ENCODE results near the gene SPOCD1.

Gene SPOCD1

DNA sequence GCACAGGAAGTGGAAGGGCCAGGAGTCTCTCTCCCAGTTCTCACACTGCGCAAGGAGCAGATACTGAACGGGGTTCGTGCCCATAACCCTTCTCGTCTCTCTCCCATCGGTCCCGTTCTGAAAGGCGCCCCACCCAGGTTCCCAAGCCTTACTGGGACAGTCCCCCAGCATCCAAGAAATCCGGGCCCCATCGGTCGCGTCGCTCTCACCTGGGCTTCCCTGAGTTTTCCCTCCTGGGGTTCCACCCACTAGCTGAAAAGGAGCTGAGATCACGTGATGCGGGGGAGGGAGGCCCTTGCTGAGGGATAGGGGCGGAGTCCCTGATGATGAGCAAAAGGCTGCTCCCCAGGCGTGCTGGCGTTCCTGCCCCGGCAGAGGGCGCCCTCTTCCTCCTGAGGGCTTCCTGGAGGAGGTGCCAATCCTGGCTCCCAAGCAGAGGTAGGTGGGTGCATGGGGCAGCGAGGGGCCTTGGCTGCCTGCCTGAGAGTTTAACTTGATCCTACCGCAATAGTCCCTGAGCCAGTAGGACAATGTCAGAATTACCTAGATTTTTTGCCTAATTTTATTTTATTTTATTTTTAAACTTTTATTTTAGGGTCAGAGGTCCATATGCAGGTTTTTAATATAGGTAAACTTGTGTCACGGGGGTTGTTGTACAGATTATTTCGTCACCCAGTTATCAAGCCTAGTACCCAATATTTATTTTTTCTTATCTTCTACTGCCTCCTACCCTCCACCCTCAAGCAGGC, at the start of gene SPOCD1:
Gene SPOCD1 (minus strand): TSS at position 271 of the 749 bp plus-strand sequence. CDS start 689 bp downstream, outside the sequence.
- intact Hi-C loops (cut with DNase I), result no loop called here
- DNase-seq, result peak in 4 of 10 donors; percentile 41 to 92 (median 65)

DNA sequence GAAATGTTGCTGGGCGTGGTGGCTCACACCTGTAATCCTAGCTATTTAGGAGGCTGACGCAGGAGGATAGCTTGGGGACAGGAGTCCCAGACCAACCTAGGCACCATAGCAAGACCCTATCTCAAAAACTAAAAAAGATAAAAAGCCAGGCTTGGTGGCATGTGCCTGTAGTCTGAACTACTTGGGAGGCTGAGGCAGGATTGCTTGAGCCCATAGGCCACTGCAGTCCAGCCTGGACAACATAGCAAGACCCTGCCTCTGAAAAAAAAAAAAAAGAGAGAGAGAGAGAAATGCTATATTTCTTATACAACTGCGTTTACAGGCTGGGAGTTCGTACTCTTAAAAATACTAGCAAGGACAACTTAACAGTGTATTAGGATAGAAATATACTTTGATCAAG, 46.2 kb upstream of the SPOCD1 start:
- no peak for DNase-seq

DNA sequence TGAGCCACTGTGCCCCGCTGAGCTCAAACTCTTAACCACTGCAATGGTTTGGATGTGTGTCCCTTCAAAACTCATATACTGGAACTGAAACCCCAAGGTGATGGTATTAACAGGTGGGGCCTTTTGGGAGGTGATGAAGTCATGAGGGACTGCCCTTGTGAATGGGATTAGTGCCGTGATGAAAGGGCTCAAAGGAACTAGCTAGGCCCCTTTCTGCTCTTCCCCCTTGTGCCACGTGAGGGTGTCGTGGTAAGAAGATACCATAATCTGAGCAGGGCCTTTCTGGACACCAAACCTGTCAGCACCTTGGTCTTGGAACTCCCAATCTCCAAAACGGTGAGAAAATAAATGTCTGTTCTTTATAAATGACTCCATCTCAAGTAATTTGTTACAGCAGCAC, 45.5 kb upstream of the SPOCD1 start:
- DNase-seq, result no peak
- intact Hi-C loops (cut with DNase I), result no loop called here

More for the DNA sequence above, 46.2 kb upstream of the SPOCD1 start:
- intact Hi-C loops (cut with DNase I), result no loop called here

DNA sequence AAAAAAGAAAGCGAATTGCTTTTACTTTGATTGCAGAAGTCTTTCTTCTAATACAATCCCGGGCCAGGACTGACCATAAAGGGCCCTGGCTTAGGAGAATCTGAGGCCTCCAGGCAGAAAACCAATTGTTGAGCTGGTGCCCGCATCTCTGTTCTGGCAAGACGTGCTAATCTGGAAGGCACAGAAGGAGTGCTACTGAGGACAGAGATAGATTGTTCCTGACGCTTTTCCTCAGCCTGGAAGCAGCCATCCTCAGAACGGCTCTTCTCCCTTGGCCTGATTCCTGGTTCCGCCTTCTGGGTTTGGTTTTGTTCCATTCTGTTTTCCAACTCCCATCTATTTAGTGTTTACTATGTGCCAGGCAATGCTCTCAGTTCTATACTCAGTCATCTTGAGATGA, 44.8 kb upstream of the SPOCD1 start:
- intact Hi-C loops (cut with DNase I), result no loop called here
- peak in 8 of 10 donors; percentile 24 to 89 (median 45) for DNase-seq

DNA sequence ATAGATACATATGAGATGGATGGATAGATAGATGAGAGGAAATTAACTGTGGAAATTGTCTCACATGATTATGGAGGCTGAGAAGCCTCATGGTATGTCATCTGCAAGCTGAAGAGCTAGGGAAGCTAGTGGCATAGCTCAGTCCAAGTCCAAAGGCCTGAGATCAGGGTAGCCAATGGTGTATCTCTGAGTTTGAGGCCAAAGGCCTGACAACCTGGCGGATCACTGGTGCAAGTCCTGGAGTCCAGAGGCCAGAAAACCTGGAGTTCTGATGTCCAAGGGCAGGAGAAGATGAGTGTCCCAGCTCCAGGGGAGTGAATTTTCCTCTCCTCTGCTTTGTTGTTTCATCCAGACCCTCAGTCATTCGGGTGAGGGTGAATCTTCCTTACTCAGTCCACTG, 43.9 kb upstream of the SPOCD1 start:
- intact Hi-C loops (cut with DNase I), result no loop called here
- no peak for DNase-seq

DNA sequence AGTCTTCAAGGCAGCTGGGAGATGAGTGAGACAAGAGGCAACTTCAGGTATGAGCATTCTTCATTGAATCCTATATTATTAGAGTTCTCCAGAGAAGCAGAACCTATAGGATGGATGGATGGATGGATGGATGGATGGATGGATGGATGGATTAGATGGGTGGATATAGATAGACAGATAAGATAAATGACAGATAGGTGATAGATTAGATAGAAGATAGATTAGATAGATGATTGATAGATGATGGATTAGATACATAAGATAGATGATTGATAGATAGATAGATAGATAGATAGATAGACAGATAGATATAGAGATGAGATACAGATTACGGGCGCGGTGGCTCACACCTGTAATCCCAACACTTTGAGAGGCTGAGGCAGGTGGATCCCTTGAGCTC, 43.2 kb upstream of the SPOCD1 start:
- DNase-seq, result no peak
- intact Hi-C loops (cut with DNase I), result no loop called here

DNA sequence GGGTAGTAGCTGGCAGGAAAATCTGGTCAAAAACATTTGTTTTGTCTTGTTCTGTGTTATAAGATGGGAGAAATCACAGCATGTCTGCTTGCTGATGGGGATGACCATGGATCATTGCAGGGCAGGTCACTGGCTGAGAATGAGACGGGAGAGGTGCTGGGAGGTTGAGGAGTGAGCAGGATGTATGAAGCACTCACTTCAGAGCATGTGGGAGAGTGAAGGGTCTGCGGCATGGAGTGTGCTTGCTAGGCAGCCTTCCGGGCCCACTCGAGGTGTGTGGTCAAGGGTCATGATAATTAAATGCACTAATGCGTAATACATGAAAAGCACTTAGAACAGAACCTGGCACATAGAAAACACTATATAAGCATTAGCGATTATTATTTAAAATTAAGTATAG, 42.0 kb upstream of the SPOCD1 start:
- intact Hi-C loops (cut with DNase I), result no loop called here

DNA sequence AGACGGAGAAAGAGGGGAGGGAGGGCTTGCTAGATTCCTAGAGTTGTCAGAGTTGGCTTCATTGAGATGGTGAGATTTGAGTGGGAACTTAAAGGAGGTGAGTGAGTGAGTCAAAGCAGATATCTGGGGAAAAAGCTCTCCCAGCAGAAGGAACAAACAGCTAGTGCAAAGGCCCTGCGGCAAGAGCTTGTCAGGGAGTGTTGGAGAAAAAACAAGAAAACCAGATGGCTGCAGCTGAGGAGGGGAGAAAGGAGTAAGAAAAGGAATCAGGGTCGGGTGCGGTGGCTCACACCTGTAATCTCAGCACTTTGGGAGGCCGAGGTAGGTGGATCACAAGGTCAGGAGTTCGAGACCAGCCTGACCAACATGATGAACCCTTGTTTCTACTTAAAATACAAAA, 40.3 kb upstream of the SPOCD1 start:
- no peak for DNase-seq
- intact Hi-C loops (cut with DNase I), result no loop called here

More for the DNA sequence above, 42.0 kb upstream of the SPOCD1 start:
- DNase-seq, result no peak

DNA sequence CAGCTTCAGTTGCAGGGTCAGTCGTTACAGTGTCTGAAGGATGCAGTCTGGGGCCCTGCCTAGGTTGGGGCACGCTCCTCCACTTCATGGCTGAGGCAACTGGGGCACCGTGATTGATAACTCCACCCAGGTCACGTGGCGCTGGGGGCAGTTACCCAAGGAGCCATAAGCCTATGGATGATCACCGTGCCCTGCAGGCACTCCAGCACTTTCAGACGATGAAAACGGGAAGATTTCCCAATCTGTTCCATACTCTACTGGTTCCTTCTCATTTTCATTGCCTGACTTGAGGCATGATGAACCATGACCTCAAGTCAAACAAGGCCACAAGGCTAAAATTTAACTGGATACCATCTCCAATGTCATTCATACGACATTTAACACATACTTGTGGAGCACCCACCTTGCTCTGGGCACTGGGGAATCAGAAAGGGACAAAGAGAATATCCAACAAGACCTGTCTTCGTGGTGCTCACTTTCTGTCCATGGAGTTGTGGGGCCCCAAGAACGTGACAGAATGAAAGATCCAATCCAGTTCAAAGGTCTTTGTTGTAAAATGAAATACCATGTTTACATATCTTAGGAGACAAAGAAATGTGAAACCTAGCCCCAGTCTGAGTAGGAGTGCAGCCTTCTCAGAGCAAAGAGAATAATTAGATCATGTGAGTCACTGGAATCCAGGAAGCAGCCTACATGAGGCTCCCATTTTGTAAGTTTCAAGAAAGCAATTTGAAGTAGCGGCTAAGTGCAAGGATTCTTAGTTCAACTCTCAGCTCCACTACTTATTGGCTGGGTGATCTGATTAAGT, 39.4 kb upstream of the SPOCD1 start:
- intact Hi-C loops (cut with DNase I), result no loop called here
- DNase-seq, result no peak

DNA sequence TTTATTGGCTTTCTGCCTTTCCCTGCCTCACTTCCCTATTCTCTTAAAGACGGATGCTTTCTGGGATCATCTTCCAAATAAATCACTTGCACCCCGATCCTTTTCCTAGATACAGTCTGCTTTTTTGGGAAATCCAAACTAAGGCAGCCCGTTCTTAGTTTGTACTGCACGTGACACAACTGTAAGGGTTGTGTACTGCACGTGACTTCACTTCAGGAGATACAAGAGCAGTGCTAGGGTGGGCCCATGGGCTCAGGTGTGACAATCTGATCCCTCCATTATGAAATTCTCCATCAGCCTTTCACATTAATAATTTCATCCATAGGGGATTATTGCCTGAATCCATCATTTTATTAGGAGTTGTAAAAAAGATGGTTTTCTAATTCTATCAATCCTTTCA, 33.8 kb upstream of the SPOCD1 start:
- DNase-seq, result no peak
- intact Hi-C loops (cut with DNase I), result loop anchor here (10.0 kb wide), 1 partner anchor 85 kb away; the partner anchor contains the start of gene PTP4A2

DNA sequence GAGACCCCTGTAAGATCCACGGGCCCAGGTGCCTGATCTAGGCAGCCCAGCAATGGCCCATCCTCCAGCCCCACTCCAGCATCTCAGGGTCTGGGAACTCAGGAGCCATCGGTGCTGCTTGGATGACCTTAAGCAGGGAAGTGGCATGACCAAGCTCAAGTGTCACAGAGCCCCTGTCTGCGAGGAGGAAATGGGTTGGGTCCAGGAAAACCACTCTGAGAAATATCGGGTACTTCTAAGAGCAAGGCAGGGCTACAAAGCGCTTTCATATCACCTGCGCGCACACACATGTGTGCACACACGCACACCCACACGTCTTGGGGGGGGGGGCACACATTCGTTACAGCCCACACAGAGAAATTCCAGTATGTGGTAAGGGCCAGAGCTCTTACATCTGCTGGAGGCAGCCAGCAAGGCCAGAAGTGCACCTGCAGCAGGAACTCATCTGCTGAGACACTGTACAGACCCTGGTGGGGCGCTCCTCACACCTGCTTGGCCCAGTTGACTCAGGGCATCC, 32.6 kb upstream of the SPOCD1 start:
- intact Hi-C loops (cut with DNase I), result loop anchor here (10.0 kb wide), 1 partner anchor 86 kb away; the partner anchor contains the start of gene PTP4A2
- DNase-seq, result no peak

DNA sequence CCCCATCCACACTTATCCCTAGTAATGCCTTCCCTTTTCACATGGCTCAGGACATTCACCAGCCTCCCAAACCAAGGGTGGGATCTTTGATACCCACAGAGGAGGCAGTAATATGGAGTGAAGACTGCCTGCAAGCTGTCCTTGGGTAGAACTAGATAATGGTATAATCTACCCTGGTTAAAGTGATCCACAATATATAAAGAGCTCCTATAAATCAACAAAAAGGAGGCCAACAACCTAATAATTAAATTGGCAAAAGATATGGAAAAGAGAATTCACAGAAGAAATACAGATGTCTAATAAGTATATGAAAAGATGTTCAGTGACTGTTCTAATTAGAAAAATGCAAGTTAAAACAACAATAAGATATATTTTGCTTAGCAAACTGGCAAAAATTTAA, 30.7 kb upstream of the SPOCD1 start:
- intact Hi-C loops (cut with DNase I), result loop anchor here (10.0 kb wide), 1 partner anchor 88 kb away; the partner anchor contains the start of gene PTP4A2
- no peak for DNase-seq

DNA sequence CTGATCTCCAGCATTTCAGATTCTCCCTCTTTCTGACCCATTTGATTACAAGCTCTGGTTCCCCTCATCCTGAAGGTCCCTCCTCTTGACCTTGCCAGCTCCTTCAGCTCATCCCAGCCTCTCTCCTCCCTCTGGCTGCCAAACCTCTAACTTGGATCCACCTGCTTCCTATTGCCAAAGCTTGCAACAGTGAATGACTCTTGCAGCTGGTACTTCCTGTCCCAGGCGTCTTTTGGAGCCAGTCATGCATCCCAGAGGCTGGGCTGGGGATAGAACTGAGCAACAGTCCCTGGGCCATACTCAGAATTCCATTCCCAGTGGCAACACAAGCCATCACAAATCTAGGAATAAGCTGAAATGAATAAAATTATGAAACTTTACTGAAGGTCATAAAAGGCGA, 27.7 kb upstream of the SPOCD1 start:
- DNase-seq, result peak in 5 of 10 donors; percentile 12 to 85 (median 38)
- intact Hi-C loops (cut with DNase I), result loop anchor here (10.0 kb wide), 1 partner anchor 91 kb away; the partner anchor contains the start of gene PTP4A2

DNA sequence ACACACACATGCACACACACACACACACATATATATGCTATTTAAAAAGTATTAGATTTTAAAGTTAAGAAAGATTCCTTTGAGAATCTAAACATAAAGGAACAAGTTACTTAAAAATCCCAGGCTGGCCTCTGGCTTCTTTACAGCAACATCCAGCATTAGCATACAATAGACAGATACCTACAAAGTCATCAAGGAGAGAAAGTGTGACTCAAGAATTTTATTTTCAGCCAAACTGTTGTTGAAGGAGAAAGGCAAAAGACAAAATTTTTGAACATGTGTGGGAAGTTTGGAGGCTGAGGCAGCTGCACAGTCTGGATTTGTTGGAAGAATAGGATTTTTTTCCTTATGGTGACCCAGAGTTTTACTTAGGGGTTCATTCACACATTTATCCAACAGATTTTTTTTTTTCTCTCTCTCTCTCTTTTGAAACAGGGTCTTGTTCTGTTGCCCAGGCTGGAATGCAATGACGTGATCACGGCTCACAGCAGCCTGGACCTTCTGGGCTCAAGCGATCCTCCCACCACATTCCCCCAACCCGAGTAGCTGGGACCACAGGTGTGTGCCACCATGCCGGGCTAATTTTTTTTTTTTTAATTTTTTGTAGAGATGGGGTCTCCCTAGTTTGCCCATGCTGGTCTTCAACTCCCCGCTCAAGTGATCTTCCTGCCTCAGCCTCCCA, 24.0 kb upstream of the SPOCD1 start:
- peak in 2 of 10 donors; percentile 69 to 85 for DNase-seq

DNA sequence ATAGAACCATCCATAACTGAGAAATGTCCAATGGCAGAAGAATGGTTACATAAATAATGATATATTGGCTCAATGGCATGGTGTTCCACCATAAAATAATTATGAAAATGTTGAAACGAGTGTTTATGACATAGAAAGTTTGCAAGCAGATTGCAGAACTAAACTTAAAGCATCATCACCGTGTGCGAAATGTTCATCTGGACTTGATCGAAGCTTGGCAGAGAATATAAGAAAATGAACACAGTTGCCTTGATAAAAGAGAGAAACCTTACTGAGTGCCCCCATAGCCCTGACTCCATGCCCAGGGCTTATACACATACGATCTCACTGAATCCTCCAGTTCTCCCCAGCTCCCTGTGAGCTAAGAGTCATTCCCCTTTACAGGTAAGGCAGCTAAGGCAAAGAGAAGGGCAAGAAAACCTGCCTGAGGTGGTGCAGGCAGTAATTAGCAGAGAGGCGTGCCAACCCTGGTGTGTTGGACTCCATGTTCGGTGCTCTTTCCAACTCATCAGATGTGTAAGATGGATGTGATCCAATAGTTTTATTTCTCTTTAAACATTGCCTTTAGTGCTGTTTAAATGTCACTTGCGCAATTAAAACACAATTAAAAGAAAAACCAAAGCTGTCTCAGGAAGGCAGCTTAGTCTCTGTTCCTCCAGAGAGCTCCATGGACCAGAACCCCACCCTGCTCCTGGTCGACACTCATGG, 21.8 kb upstream of the SPOCD1 start:
- DNase-seq, result peak in 1 of 10 donors; percentile 9
- intact Hi-C loops (cut with DNase I), result no loop called here

More for the DNA sequence above, 24.0 kb upstream of the SPOCD1 start:
- intact Hi-C loops (cut with DNase I), result loop anchor here (10.0 kb wide), 1 partner anchor 95 kb away; the partner anchor contains the start of gene PTP4A2

DNA sequence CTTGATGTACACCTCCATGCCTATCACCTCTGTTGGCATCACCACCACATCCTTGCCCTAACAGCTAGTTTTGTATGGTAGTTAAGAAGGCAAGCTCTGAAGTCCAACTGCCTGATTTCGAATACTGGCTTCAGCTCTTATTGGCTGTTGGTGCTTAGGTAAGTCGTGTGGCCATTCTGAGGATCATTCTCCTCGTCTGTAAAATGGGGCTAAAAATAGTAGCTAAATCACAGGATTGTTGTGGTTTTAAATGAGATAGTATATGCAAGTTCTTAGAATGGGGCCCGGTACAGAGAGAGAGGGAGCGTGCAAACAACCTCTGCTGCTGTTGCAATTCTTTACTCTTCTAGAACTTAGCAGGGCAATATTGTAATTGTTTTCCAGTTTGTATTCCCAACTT, 20.8 kb upstream of the SPOCD1 start:
- intact Hi-C loops (cut with DNase I), result no loop called here
- DNase-seq, result no peak

DNA sequence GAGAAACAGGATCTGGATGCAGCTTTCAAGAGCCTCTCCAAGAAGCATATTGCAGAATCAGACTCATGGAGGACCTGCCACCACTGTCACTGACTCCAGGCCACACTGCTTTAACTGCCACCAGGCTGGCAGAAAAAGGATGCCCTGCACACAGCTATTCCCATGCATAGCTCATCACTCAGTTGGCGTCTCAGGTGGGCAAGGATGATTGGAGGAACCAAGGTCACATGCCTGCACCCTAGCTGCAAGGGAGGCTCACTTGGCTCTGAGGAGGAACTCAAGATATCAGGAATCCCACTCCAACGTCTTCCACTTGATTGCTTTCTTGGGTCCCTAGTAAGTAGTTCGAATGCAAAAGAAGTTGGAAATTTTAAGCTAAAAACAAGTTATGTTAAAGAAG, 19.6 kb upstream of the SPOCD1 start:
- DNase-seq, result peak in 1 of 10 donors; percentile 20
- intact Hi-C loops (cut with DNase I), result no loop called here

DNA sequence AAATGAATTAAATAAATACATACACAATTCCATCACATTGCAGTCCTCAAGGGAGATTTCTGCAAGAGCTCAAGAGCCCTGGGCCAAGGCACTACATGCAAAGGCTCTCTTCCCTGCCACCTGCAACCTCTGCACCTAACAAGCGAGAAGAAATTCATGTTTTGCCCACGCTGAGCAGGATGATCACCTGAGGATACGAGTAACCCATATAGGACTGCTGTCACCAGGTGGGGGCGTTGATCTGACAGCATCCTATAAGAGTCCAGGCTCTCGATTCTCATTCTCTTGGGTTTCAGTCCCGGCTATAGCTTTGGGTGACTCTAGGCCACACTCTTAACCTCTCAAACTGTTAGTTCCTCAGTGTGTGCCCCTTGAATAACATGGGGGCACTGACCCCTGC, 18.7 kb upstream of the SPOCD1 start:
- intact Hi-C loops (cut with DNase I), result no loop called here
- DNase-seq, result peak in 1 of 10 donors; percentile 4

Data from posterior cingulate gyrus (tissue), 11 donors.